ENCODE data around the gene UTF1.

DNA sequence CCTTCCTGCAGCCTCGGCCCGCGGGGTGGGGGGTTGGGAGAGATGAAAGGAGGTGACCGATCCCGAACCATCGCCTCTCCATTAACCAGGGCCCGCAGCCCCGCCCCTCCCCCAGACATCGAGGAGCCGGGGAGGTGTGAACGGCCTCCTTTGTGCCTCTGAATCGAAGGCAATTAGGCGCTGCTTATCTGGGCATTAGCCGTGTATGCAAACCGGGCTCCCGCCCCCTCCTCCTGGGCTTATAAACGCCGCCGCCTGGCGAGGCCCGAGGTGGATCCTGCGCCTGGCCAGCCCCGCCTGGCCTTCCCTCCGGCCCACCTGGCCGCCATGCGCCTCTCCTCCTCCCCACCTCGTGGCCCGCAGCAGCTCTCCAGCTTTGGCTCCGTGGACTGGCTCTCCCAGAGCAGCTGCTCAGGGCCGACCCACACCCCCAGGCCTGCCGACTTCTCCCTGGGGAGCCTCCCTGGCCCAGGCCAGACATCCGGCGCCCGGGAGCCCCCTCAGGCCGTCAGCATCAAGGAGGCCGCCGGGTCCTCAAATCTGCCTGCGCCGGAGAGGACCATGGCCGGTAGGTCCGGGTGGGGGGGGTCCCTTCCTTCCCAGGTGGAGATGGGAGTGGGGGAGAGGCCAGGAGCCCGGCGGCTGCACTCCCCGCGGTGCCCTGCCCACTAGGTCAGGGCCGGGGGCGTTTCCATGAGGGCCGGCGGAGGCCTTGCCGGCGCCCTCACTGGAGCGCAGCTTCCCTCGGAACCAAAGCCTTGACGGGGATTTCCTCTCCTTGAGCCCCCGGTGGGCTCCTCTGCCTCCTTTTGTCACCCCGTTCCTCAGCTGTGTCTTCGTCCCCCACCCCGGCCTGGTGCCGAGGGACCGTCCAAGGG is 7.8 kb downstream of the UTF1 start, which contains the start of gene VENTX:
- no peak for TF ChIP-seq GATA2 (IDR thresholded peaks at IDR 0.05; ENCODE audit: low read depth, low read length)
- no peak for TF ChIP-seq GATA3 (IDR thresholded peaks at IDR 0.05; ENCODE audit: low read depth, low read length)

Measured in SH-SY5Y (cell line).